HCT116 (cell line): Measurements from ENCODE around the gene BAX. TPM values are rescaled to one million over a fixed set of nuclear protein-coding genes. Genes with fewer than 3 reads are reported as not detected.

ENCODE experiments used
- ATAC-seq: fragments of 200-7000 bp; cut with Tn5 transposase; 2 replicates; pipeline ENCODE4 v1.9.1; 2020; ENCODE audit warnings: mild to moderate bottlenecking, moderate library complexity
- BruUV-seq: library from RNA; stranded (reverse); fragments of 400-500 nt; replicated peaks from 2 replicates; lab custom pipeline; 2021; lab: Mats Ljungman, UMichigan
- CTCF ChIA-PET: fragments of 300-600 bp; sonication (Branson Sonifier 250); formaldehyde crosslinking; loops from one replicate; lab custom pipeline; 2021; ENCODE audit warnings: antibody characterized with exemption; lab: Charles Lee
- POLR2A ChIA-PET: fragments of 300-600, 350-600 bp; sonication (Branson Sonifier 250); formaldehyde crosslinking; loops from one replicate; lab custom pipeline; 2021; ENCODE audit warnings: antibody characterized with exemption; lab: Charles Lee
- RAD21 ChIA-PET, 2 experiments: fragments of 300-600 bp; sonication (Branson Sonifier 250); formaldehyde crosslinking; loops; one replicate each; lab custom pipeline; 2023; ENCODE audit warnings: low total read pairs in 2 of 2; ENCODE audit not compliant: uncharacterized antibody in 2 of 2, unreplicated experiment in 2 of 2, low non-redundant PET in 1 of 2; lab: Charles Lee
- DNase-seq: peaks from one replicate; pipeline ENCODE4 v3.0.0-alpha.2; 2010; ENCODE audit warnings: low read depth, low spot score
- H2AFZ ChIP-seq: fragments of 200-600 bp; shearing (Covaris generic), sonication (generic); 2 replicates; pipeline ENCODE4 v1.6.1; 2017; ENCODE audit warnings: low read depth, mixed run types, mixed read lengths, antibody characterized with exemption, low read length; ENCODE audit not compliant: poor library complexity, severe bottlenecking
- H3K27ac ChIP-seq: 2 replicates; pipeline ENCODE4 v1.5.1; 2012; ENCODE audit warnings: low read depth, low read length
- H3K27me3 ChIP-seq: fragments of 200-600 bp; sonication (generic); 2 replicates; pipeline ENCODE4 v1.6.1; 2016; ENCODE audit warnings: mixed run types, low read length, mixed read lengths; ENCODE audit not compliant: insufficient read depth
- H3K36me3 ChIP-seq, 2 experiments: fragments of 200-500 bp in 1 of 2; fragments of 200-600 bp in 1 of 2; sonication (Bioruptor generic) in 1 of 2; sonication (generic) in 1 of 2; 2 replicates each; pipeline versions ENCODE4 v1.5.1 to v1.6.1; 2014 to 2016; ENCODE audit warnings: low read length in 2 of 2, inconsistent platforms in 1 of 2, mixed read lengths in 1 of 2, mixed run types in 1 of 2; ENCODE audit not compliant: insufficient read depth in 2 of 2, control insufficient read depth in 1 of 2
- H3K4me1 ChIP-seq, 2 experiments: fragments of 200-600 bp in 1 of 2; sonication (generic) in 1 of 2; 2 replicates each; pipeline versions ENCODE4 v1.5.1 to v1.6.1; 2012 to 2017; ENCODE audit warnings: low read length in 2 of 2, inconsistent platforms in 1 of 2, mild to moderate bottlenecking in 1 of 2, mixed read lengths in 1 of 2, mixed run types in 1 of 2, moderate library complexity in 1 of 2; ENCODE audit not compliant: insufficient read depth in 2 of 2, control insufficient read depth in 1 of 2
- H3K4me2 ChIP-seq: fragments of 200-600 bp; sonication (generic); 2 replicates; pipeline ENCODE4 v1.6.1; 2017; ENCODE audit warnings: mixed run types, low read length, mixed read lengths
- H3K4me3 ChIP-seq, 2 experiments: fragments of 200-600 bp in 1 of 2; sonication (generic) in 1 of 2; replicated peaks in 1 of 2; 2 replicates each; pipeline ENCODE4 v1.5.1; 2011 to 2016; ENCODE audit warnings: low read length in 2 of 2, control low read depth in 1 of 2, low read depth in 1 of 2, mild to moderate bottlenecking in 1 of 2, mixed read lengths in 1 of 2, mixed run types in 1 of 2
- H3K79me2 ChIP-seq: fragments of 200-600 bp; sonication (generic); 2 replicates; pipeline ENCODE4 v1.6.1; 2017; ENCODE audit warnings: mild to moderate bottlenecking, mixed run types, low read length, moderate library complexity, mixed read lengths; ENCODE audit not compliant: insufficient read depth
- H3K9ac ChIP-seq: fragments of 200-600 bp; sonication (generic); 2 replicates; pipeline ENCODE4 v1.6.1; 2016; ENCODE audit warnings: low read length, mixed read lengths
- H3K9me2 ChIP-seq: fragments of 200-600 bp; sonication (generic), shearing (Covaris generic); 2 replicates; pipeline ENCODE4 v1.6.1; 2017; ENCODE audit warnings: mixed run types, mild to moderate bottlenecking, moderate library complexity; ENCODE audit not compliant: insufficient read depth
- H3K9me3 ChIP-seq, 2 experiments: fragments of 200-500 bp in 1 of 2; fragments of 200-600 bp in 1 of 2; sonication (Bioruptor generic) in 1 of 2; sonication (generic) in 1 of 2; 2 replicates each; pipeline ENCODE4 v1.6.1; 2014 to 2017; ENCODE audit warnings: low read length in 2 of 2, mixed read lengths in 2 of 2, inconsistent platforms in 1 of 2, low read depth in 1 of 2, mild to moderate bottlenecking in 1 of 2, mixed run types in 1 of 2, moderate library complexity in 1 of 2; ENCODE audit not compliant: control insufficient read depth in 1 of 2, insufficient read depth in 1 of 2
- H4K20me1 ChIP-seq: fragments of 200-600 bp; sonication (generic), shearing (Covaris generic); 2 replicates; pipeline ENCODE4 v1.6.1; 2017; ENCODE audit warnings: mixed run types, mild to moderate bottlenecking, moderate library complexity; ENCODE audit not compliant: insufficient read depth
- POLR2AphosphoS5 ChIP-seq: IDR thresholded peaks from 2 replicates; pipeline ENCODE4 v1.6.1; 2011; ENCODE audit warnings: mild to moderate bottlenecking, low read depth, low read length, moderate library complexity
- YY1 ChIP-seq: IDR thresholded peaks from 2 replicates; pipeline ENCODE4 v1.6.1; 2011; ENCODE audit warnings: low read length, low read depth, moderate library complexity, mild to moderate bottlenecking; ENCODE audit not compliant: insufficient replicate concordance; ENCODE audit errors: extremely low read depth
- intact Hi-C: fragments of 100-400 bp; cut with micrococcal nuclease; formaldehyde crosslinking; loops from 2 replicates; pipeline ENCODE4 v1.10.0; 2022
- total RNA-seq: library from RNA; stranded (reverse); gene quantifications from one replicate; pipeline ENCODE4 v1.2.1, GENCODE V29; 2021; ENCODE audit not compliant: unreplicated experiment
- TF ChIP-seq, protein P1 (sequence below): IDR thresholded peaks from 2 replicates; pipeline ENCODE4 v1.6.1; 2012

BAX gene
- total RNA-seq, 1 experiment from 2014 or later: 96.4 TPM

DNA sequence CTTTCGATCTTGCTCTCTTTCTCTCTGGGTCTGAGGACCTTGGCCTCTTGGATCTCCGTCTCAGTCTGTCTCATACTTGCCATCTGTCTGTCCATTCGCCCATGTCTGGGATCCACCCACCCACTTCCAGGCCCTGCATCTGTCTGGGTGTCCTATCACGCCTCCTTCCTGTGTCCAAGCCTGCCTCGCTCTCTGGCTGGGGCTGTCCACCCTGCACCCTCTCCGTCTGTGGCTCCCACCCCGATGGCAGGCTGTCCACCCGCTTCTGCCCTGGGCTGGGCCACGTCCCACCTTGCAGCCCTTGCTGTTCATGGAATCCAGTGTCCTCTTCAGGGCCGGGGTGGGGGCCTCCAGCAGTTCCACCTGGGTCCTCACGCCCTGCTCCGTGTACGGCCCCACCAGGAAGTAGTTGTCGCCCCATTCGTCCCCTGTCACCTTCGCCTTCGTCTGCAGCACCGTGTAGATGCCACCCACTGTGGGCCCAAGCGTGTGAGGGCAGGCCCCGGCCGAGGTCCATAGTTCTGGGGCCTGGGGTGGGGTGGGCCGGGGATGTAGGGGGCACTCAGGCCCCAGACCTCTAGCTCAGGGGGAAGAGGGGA, 36.4 kb downstream of the BAX start (continued):
- TF ChIP-seq, protein P1, sequence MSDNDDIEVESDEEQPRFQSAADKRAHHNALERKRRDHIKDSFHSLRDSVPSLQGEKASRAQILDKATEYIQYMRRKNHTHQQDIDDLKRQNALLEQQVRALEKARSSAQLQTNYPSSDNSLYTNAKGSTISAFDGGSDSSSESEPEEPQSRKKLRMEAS: no peak
- TF ChIP-seq, all 23 proteins: peak for 0

DNA sequence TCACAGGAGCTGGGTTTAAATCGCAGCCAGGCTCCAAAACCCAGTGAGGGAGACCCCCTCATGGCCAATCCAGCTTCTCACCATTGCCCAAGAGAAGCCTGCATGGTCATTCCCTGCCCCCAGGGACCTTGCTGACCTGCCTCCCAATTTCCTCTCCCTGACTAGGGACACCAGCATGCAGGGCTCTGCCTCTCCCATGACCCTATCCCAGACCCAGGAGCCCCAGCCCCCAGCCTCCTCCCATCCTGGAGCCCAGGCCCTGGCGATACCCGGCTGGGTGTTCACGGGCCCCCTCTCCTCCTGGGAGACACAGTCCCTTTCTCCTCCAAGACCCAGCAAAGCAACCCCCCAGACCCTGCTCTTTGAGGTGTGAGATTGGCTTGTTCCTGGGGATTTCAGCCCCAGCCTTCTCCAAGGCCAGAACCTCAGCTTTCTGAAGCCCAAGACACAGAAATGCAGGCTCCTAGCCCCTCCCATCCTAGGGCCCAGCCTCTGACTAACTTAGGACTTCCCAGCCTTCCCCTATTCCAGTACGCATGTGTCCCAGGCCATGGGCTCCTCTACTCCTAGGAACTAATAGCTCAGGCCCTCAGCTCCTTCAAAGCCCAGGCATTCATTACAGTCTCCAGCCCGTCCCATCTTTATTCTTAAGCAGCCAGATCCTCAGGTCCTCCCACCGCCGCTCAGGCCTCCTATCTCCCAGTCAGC, 37.4 kb downstream of the BAX start:
- no peaks in the 10 kb centered on the region for H3K9me3 ChIP-seq
- ChIA-PET RAD21 (no interaction called here), CTCF (interaction anchor here (0.6 to 2.5 kb wide), 9 partner anchors 8 to 233 kb away, joined by 3 to 44 read pairs (median 6); partner anchors contain the start of genes BCAT2, CGB7 and LHB)
- H4K20me1 ChIP-seq: peaks cover 2% of the 10 kb centered on the region; the same call in 1 of the 2 replicates
- BruUV-seq: no TSS peak
- peaks cover 5 to 8% of the 10 kb centered on the region in 2 experiments; a peak in 1 of 4 replicates for H3K36me3 ChIP-seq
- TF ChIP-seq YY1: no peak
- peak; percentile 51; the same call in 1 of the 2 replicates for TF ChIP-seq POLR2AphosphoS5
- TF ChIP-seq, all 23 proteins: peak for 1
- Histone ChIP-seq H3K9ac (peak overlapping the region; percentile 97), H3K9me2 (no peaks in the 10 kb centered on the region), H3K4me3 (peak overlapping the region; percentile 75 to 77), H3K4me1 (peaks cover 11 to 23% of the 10 kb centered on the region in 2 experiments), H3K27me3 (no peaks in the 10 kb centered on the region), H3K4me2 (peak overlapping the region; percentile 92), H3K79me2 (peaks cover 59% of the 10 kb centered on the region), H2AFZ (no peak overlapping the region), H3K27ac (peak overlapping the region; percentile 75)
- DNase-seq (no peak), ATAC-seq (peak; percentile 41)
- POLR2A ChIA-PET: interaction anchor here (0.7 to 3.1 kb wide), 3 partner anchors 9 to 26 kb away, joined by 4 to 17 read pairs (median 7); no protein-coding TSS in a partner anchor
- intact Hi-C loops: no loop called here
